HL-60/S4 (cell line): Measurements from ENCODE around the gene RAB28.

Experiments
- in situ Hi-C: fragments of 300-500 bp; cut with MboI; formaldehyde crosslinking; loops from 2 replicates; pipeline ENCODE4 v1.14.3; 2022; ENCODE audit warnings: low sequenced_read_pairs

Gene RAB28

GRCh38 chr4:13323921-13324320 is 160.2 kb downstream of the RAB28 start:
- in situ Hi-C loops, result no loop called here

- in situ Hi-C loops, result no loop called here
These were observed 161.4 kb downstream of the RAB28 start for GRCh38 chr4:13322681-13323101.
